Thymus (tissue), 11 donors: ENCODE data around the gene RASA2. TPM values are rescaled to one million over a fixed set of nuclear protein-coding genes. Genes with fewer than 3 reads are reported as not detected.
A peak's percentile ranks its signal among the peaks of the same experiment; 100 is the strongest.

ENCODE experiments used
- DNase-seq, 9 donors: peaks; one replicate each; pipeline ENCODE4 v3.0.0-alpha.2; 2013; ENCODE audit warnings: low spot score in 9 of 9, low read depth in 6 of 9, missing footprints in 1 of 9
- H3K27ac ChIP-seq, 2 donors: one replicate each; pipeline ENCODE4 v1.5.1; 2013; ENCODE audit warnings: control low read depth in 1 of 2, low read depth in 1 of 2, low read length in 1 of 2, mild to moderate bottlenecking in 1 of 2, moderate library complexity in 1 of 2
- H3K27me3 ChIP-seq, 2 donors: one replicate each; pipeline ENCODE4 v1.5.1; 2013; ENCODE audit warnings: low read length in 1 of 2; ENCODE audit not compliant: control insufficient read depth in 2 of 2, insufficient read depth in 1 of 2
- H3K36me3 ChIP-seq, 2 donors: one replicate each; pipeline ENCODE4 v1.5.1; 2013; ENCODE audit warnings: low read length in 1 of 2, mild to moderate bottlenecking in 1 of 2, moderate library complexity in 1 of 2; ENCODE audit not compliant: control insufficient read depth in 2 of 2, insufficient read depth in 2 of 2
- H3K4me1 ChIP-seq, 2 donors: one replicate each; pipeline ENCODE4 v1.5.1; 2013; ENCODE audit warnings: low read length in 2 of 2; ENCODE audit not compliant: control insufficient read depth in 2 of 2, insufficient read depth in 2 of 2
- H3K4me3 ChIP-seq, 2 donors: one replicate each; pipeline ENCODE4 v1.5.1; 2013; ENCODE audit warnings: low read length in 2 of 2, control low read depth in 1 of 2, mild to moderate bottlenecking in 1 of 2
- H3K9me3 ChIP-seq, 2 donors: one replicate each; pipeline ENCODE4 v1.5.1; 2013; ENCODE audit warnings: low read length in 1 of 2, mild to moderate bottlenecking in 1 of 2; ENCODE audit not compliant: control insufficient read depth in 2 of 2, insufficient read depth in 1 of 2
- WGBS: extraction: QIAGEN DNeasy Blood & Tissue Kit; methylation state at CpG from one replicate; pipeline ENCODE4 v1.1.7; 2013; 5-methylcytosine and 5-hydroxymethylcytosine counted together
- polyA plus RNA-seq: library from polyadenylated mRNA; stranded (reverse); fragments of 200-250 nt; gene quantifications from one replicate; pipeline ENCODE4 v1.2.3, GENCODE V29; 2013
- total RNA-seq: library from RNA; stranded (reverse); fragments of 120-200 nt; gene quantifications from one replicate; pipeline ENCODE4 v1.2.4, GENCODE V29; 2013
- donor health status: healthy.

RASA2 gene
- total and polyA plus RNA-seq, 2 donors, result 16.0 to 21.1 TPM

DNA sequence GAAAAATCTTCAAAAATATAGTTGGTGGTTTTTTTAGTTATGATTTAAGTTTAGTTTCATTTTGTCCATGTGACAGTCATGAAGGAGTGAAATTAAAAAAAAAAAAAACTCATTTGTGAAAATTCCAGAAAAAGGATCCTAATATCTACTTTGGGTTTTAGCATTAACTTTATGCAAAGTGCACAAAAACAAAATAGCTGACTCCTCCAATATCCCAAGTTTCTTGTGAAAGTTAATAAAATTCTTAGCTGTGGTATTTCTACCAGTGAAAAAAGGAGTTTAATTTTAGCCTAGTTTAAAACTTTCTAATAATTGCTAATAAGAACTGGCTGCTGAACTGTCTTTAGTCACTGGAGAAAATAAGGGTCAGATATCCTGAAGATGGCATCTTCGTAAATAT, 40.8 kb upstream of the RASA2 start:
- no peak for DNase-seq
- no peaks in the 10 kb centered on the region for H3K27me3 ChIP-seq
- WGBS, result 100% methylated on average over 1 of the region's 1 CpG
- peaks cover 0 to 4% of the 10 kb centered on the region in 2 donors for H3K4me1 ChIP-seq
- H3K36me3 ChIP-seq, result peaks cover 4 to 7% of the 10 kb centered on the region in 2 donors
- no peaks in the 10 kb centered on the region for H3K9me3 ChIP-seq
- no peak overlapping the region for H3K4me3 ChIP-seq
- no peak overlapping the region for H3K27ac ChIP-seq

DNA sequence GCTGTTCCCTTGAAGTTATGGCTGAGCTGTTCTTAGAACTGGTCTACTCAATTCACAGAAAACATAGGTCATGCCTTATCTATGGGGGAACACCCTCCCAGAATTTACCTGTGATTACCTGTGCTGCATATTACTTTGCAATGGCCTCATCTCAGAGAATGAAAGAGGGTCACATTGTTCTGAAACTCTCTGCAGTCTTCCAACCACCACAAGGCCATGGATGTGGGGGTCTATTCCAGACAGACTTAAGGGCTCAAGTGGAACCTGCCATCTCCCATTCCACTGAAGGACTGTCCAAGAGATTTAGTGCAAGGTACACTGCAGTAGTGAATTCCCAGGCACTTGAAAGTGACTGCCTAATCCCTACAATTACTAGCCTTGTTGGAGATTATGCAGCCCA, 40.1 kb upstream of the RASA2 start:
- no peak overlapping the region for H3K4me3 ChIP-seq
- H3K9me3 ChIP-seq, result no peaks in the 10 kb centered on the region
- peaks cover 0 to under 1% of the 10 kb centered on the region in 2 donors for H3K4me1 ChIP-seq
- H3K36me3 ChIP-seq, result peaks cover 4 to 7% of the 10 kb centered on the region in 2 donors
- H3K27me3 ChIP-seq, result no peaks in the 10 kb centered on the region
- DNase-seq, result no peak
- H3K27ac ChIP-seq, result no peak overlapping the region

DNA sequence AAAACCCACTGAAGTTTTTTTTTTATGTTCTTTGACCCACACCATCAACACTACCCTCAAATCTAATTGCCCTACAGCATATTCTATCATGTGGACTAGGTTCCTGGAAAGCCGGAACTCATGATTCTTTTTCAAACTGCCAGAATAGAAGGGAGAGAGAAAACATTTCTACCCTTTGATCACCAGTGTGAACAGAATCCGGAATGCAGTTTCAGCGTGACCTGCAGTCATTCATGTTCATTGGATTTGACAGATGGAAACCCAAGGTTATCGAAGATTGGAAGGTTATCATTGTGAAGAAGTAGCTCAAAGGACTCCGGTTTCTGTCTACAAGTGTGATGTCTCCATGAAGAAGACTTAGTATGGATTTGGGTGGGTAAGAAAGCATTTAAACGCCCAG, 39.4 kb upstream of the RASA2 start:
- Histone ChIP-seq H3K4me1 (peaks cover 2 to 3% of the 10 kb centered on the region in 2 donors), H3K9me3 (no peaks in the 10 kb centered on the region), H3K27me3 (no peaks in the 10 kb centered on the region), H3K36me3 (peaks cover 4 to 7% of the 10 kb centered on the region in 2 donors), H3K4me3 (no peak overlapping the region), H3K27ac (no peak overlapping the region)
- DNase-seq, result no peak
- WGBS, result 97% methylated on average over 6 of the region's 6 CpGs

DNA sequence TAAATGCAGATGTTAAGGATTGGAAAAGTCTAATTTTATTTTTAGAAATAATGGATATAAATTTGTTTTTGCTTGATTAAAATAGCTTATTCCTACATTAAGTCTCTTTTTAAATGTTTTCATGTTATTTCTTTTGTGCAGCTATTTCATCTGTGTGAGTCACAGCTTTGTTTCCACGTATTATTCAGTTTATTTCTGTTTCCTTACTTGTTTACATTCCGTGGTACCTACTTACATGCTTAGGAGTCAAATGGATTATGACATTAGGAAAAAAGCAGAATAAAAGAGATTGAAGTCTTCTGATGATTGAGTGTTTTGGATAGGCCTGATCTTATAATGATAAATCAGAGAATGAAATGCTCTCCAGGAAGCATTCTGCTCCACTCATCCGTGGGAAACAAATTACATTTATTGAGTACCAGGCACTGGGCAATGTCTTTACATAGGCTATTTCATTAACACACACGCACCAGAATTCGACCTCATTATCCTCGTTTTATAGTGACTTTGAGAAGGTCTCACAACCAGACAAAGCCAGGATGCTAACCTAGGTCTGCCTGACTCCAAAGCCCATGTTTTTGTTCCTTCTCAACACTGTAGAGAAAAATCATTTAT, 38.1 kb upstream of the RASA2 start:
- H3K27ac ChIP-seq, result no peak overlapping the region
- 87% methylated on average over 6 of the region's 6 CpGs for WGBS

DNA sequence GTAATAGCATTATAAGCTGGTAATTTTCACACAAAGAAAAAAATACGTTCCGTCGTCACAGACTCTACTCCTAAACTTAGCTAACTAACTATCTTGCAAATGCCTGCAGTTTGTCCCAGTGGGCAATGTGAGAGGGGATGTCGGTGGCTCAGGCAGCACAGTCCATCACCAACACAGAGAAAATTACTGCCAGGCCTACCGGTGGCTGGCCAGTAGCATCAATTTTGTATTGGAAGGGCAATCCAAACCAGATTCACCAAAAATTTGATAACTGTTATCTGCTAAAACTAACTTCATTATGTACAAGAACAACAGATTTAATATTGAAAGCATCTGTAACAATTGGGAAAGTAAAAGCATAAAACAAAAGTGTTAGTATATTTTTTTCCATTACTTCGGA, 37.4 kb upstream of the RASA2 start:
- no peaks in the 10 kb centered on the region for H3K36me3 ChIP-seq
- no peak overlapping the region for H3K4me3 ChIP-seq
- WGBS, result 96% methylated on average over 6 of the region's 6 CpGs
- no peak overlapping the region for H3K27ac ChIP-seq
- DNase-seq, result no peak
- H3K27me3 ChIP-seq, result no peaks in the 10 kb centered on the region
- H3K4me1 ChIP-seq, result peaks cover 4 to 5% of the 10 kb centered on the region in 2 donors
- H3K9me3 ChIP-seq, result no peaks in the 10 kb centered on the region

More for the DNA sequence above, 38.1 kb upstream of the RASA2 start:
- Histone ChIP-seq H3K4me1 (peaks cover 4 to 5% of the 10 kb centered on the region in 2 donors), H3K36me3 (no peaks in the 10 kb centered on the region), H3K9me3 (no peaks in the 10 kb centered on the region), H3K27me3 (no peaks in the 10 kb centered on the region), H3K4me3 (no peak overlapping the region)
- no peak for DNase-seq

DNA sequence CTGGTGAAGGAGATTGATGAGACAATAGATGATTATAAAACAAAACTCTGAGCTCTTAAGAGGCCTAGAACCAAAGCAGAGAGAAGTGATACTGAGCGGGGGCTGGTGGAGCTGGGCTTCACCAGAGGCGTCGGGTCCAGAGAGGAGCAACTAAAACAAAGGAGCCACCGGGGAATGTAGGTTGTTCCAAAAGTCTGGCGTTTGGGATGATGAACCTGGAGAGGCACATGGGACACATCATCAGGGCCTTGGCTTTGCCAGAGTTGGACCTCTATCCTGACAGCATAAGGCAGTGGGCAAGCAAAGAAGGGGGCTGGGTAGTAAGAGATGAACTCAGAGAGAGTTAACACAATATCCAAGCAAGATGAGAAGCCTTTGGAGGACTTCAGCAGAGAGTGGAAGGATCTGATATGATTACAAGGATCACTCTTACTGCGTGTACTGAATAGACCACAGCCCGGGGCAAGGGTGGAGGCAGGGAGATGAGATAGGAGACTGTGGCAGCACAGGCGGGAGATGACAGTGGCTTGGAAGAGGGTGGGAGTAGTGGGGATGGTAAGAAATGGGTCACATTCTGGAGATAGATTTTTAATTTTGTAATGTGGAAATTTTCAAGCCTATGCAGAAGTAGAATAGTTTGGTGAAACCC, 36.0 kb upstream of the RASA2 start:
- H3K27ac ChIP-seq, result no peak overlapping the region
- no peak overlapping the region for H3K4me3 ChIP-seq
- WGBS, result 95% methylated on average over 8 of the region's 8 CpGs
- peaks cover 4 to 5% of the 10 kb centered on the region in 2 donors for H3K4me1 ChIP-seq
- no peaks in the 10 kb centered on the region for H3K36me3 ChIP-seq
- H3K27me3 ChIP-seq, result no peaks in the 10 kb centered on the region
- DNase-seq, result no peak
- no peaks in the 10 kb centered on the region for H3K9me3 ChIP-seq

DNA sequence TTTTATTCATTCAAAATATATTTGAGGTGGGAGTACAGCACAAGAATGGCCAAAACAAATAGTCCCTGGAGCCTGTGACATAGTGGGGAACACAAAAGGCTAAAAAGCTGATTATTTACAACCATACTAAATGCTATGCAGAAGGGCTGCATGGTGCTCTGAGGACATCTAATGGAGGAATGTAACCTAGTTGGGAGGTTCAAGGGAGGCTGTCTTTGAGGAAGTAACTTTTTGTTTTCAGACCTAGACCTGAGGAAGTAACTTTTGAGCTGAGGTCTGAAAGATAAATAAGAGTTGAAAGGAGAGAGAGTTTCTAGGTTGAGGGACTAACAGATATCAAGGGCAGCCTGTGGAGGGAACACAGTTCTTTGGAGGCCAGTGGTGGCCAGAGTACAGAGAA, 34.8 kb upstream of the RASA2 start:
- DNase-seq, result peak in 8 of 9 donors; percentile 33 to 86 (median 54)
- H3K4me3 ChIP-seq, result no peak overlapping the region
- H3K36me3 ChIP-seq, result no peaks in the 10 kb centered on the region
- H3K4me1 ChIP-seq, result peaks cover 4 to 5% of the 10 kb centered on the region in 2 donors
- H3K9me3 ChIP-seq, result no peaks in the 10 kb centered on the region
- H3K27me3 ChIP-seq, result no peaks in the 10 kb centered on the region
- H3K27ac ChIP-seq, result peak overlapping the region; percentile 60 to 68

DNA sequence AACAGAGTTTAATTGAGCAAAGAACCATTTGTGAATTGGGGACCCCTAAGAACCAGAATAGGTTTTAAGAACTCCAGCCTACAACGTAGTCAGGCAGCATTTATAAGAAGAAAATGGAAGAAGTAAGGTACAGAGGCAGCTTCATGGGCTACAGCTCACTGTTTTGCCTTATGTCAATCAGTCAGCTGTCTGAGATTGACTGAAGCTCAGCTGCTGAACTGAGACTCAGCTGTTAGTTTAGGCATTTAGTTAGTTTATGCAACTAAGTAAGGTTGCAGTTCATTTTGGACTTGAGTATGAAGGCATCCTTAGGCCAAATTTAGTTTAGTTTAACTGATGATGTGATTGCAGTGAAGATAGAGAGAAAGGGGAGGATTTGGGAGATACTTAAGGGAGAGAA, 34.1 kb upstream of the RASA2 start:
- Histone ChIP-seq H3K4me3 (no peak overlapping the region), H3K9me3 (no peaks in the 10 kb centered on the region), H3K4me1 (peaks cover 4 to 5% of the 10 kb centered on the region in 2 donors), H3K36me3 (no peaks in the 10 kb centered on the region), H3K27me3 (no peaks in the 10 kb centered on the region), H3K27ac (no peak overlapping the region)
- DNase-seq, result no peak
- 94% methylated on average over 1 of the region's 1 CpG for WGBS

DNA sequence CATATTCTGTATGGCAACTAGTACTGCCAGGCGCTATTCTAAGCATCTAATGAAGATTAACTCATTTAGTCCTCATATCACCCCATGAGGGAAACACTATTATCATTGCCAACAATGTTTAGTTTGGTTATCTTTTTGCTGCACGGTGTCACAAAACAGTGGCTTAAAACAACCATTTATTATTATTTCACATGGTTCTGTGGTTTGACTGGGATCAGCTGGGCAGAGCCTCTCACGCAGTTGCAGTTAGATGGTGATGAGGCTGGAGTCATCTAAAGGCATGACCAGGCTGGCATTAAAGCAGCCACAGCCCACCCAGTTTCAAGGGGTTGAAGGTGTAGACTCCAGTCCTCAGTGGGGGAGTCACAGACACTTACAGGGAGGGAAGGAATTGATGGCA, 32.8 kb upstream of the RASA2 start:
- WGBS, result 98% methylated on average over 3 of the region's 3 CpGs
- Histone ChIP-seq H3K27me3 (no peaks in the 10 kb centered on the region), H3K4me3 (no peak overlapping the region), H3K36me3 (no peaks in the 10 kb centered on the region), H3K9me3 (no peaks in the 10 kb centered on the region), H3K27ac (no peak overlapping the region), H3K4me1 (peaks cover 4 to 5% of the 10 kb centered on the region in 2 donors)
- DNase-seq, result no peak
